NCI-H146 treated with DMSO at 0.1 percent for 48 hours (cell line): ENCODE measurements around the gene LENG9.
"Not testable (repeated sequence)": the region's sequence is repeated elsewhere in the genome, so short reads cannot be mapped to it uniquely, and the experiment has no call there.

ENCODE experiments used
- DNase-seq: peaks from one replicate; lab custom pipeline; 2025; ENCODE audit not compliant: unreplicated experiment; lab: John Stamatoyannopoulos, UW

Gene LENG9

DNA sequence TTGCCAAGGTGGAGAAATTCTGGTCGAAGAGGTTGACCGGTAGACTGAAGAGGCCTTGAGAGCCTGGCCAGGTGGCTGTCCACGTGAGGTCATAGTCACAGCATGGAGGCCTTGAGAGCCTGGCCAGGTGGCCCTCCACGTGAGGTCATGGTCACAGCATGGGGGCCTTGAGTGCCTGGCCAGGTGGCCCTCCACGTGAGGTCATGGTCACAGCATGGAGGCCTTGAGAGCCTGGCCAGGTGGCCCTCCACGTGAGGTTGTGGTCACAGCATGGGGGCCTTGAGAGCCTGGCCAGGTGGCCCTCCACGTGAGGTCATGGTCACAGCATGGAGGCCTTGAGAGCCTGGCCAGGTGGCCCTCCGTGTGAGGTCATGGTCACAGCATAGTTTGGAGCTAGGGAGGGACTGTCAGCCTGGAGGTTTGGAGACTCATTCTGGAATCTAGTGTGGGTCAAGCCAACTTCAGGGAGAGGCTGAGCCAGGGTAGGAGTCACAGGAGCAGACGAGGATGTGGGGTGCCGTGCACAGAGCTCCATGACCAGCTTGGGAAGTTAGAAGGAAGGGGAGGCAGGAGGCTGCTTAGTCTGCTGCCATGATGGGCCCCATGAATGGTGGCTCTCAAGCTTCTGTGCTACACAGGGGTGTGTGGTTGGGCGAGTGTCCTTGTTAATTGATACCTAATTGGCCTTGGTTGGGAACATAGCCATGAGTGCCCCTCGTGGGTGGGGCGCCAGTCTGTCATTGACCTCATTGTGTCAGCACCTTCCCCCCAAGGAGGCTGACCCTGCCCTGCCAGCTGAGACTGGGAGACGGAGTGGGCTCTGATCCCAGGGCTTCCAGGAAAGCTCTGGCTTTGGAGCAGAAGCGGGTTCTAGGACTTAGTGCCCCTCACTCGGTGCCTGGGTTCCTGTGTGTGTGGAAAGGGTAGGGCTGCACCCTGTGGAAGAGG is 4.0 kb downstream of the LENG9 start:
- DNase-seq: peak; percentile 48

DNA sequence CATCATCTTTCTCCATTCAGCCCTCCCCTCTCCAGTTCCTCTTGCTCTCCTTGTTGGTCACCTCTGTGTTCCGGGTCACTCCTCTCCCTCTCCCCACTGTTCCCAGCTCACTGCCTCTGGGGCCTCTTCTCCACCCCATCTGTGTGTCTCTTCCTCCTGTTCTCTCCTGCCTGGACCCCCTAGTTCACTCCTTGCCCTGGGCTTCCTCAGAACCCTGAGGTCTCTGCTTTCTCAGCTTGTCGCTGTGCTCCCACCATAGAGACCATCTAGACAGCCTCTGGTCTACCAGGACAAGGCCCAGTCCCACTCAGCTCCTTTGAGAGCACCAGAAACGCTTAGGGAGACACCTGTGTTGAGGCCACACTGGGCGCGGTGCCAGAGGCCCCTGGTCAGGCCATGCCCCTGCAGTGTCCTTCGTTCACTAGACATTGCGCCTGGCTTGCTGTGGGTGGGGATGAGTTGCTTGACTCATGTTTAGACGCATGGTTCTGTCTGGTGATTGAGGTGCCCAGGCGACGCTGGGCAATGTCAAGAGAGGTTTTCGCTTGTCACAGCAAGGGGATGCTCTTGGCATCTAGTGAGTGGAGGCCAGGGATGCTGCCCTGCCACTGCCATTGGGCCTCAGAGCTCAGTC is 4.8 kb downstream of the LENG9 start:
- DNase-seq: no peak

DNA sequence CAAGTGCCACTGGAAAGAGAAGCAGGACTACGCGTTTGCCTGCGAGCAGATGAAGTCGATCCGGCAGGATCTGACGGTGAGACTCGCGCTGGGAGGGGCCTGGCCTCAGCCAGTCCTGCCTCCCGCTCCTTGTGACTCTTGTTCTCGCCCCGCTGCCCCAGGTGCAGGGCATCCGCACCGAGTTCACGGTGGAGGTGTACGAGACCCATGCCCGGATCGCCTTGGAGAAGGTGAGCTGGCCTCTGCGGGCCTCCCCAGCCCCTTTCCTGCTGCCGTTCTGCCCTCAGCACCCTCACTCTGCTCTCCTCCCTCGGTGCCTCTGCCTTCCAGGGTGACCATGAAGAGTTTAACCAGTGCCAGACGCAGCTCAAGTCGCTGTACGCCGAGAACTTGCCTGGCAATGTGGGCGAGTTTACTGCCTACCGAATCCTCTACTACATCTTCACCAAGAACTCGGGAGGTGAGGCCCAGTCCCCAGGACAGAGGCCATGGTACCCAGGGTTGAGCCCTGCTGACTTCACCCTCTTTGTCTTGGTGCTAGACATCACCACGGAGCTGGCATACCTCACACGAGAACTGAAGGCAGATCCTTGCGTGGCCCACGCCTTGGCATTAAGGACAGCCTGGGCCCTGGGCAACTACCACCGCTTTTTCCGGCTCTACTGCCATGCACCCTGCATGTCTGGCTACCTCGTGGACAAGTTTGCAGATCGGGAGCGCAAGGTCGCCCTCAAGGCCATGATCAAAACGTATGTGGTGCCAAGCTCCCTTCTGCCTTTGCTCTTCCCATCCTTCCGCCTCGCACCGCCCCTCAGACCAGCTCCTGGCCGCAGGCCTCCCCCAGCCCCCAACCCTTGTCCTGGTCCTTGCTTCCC is 5.6 kb downstream of the LENG9 start:
- DNase-seq: no peak

DNA sequence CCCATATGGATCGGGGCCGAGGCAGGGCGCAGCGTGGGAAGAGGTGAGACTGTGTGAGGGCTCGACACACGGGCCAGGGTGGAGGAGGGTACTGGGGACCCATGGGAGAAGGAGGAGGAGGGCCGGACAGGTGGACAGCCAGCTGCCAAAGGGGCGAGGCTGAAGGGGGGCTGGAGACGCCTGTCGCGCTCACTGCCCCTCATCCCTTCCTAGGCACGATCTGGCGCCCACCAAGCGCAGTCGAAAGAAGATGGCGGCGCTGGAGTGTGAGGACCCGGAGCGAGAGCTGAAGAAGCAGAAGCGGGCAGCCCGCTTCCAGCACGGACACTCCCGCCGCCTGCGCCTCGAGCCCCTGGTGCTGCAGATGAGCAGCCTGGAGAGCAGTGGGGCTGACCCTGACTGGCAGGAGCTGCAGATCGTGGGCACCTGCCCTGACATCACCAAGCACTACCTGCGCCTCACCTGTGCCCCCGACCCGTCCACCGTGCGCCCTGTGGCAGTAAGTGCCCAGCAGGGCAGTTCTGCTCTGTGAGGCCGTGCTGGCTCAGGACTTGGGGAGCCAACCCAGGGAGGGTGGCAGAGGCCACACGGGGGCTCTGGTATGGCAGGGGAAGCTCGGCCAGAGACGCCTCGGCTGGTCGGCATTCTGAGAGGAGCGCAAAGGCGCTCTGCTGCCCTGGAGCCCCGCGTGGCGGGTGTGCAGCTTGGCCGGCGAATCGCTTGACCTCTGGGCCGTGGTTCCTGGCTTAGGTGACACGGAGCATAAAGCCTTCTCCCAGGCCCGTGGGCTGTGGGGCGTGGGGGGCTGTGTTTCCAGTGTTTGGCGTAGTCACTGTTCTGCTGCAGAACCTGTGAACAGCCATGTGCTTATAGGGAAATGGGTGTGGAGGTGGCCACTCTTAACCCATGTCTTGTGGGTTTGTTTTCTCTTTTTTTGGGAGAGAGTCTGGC is 6.9 kb downstream of the LENG9 start:
- no peak for DNase-seq

DNA sequence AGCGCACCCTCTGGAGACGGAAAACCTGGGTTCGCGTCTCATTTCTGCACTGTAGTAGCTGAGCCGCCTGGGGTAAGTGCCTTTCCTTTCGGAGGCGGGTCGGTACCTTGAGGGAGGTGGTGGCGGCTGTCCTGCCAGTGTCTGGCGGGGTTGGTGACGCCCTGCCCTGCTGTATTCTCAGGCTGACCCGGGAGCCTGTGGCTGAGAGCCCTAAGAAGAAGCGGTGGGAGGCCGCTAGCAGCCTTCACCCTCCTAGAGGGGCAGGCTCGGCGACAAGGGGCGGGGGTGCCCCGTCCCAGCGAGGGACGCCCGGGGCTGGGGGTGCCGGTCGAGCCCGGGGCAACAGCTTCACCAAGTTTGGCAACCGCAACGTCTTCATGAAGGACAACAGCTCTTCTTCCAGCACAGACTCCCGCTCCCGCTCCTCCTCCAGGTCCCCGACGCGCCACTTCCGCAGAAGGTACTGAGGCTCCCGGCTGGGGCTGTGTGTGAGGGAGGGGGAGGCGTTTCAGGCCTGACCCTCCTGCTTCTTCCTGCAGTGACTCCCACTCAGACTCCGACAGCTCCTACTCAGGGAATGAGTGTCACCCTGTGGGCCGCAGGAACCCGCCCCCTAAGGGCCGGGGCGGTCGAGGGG is 7.7 kb downstream of the LENG9 start:
- DNase-seq: no peak

DNA sequence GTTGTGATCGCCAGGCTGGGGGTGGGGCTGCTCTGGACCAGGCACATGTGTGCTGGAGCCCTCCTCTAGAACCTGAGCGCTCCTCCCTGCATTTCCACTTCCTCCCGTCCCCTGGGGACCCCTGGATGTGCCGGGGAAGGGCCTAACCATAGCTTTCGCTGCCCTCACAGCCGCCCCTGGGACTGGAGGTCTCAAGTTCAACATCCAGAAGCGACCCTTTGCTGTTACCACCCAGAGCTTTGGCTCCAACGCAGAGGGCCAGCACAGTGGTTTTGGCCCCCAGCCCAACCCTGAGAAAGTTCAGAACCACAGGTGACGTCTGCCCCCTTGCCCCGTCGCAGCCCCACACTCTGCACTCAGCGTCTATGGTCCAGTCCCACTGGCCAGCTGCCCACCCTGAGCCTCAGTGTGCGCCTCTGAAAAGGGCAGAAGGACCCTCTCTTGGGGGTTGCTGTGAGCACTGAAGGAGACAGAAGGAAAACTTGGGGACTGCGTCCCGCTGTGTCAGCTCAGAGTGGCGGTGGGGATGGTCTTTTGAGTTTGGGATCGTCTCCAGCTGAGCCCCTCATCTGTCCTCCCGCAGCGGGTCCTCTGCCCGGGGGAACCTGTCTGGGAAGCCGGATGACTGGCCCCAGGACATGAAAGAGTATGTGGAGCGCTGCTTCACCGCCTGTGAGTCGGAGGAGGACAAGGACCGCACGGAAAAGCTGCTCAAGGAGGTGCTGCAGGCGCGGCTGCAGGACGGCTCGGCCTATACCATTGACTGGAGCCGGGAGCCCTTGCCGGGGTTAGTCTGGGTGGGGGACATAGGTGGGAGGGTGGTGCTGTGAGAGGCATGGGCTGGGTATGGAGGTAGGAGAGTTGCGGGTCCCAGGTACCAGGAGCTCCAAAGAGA is 8.6 kb downstream of the LENG9 start:
- no peak for DNase-seq

DNA sequence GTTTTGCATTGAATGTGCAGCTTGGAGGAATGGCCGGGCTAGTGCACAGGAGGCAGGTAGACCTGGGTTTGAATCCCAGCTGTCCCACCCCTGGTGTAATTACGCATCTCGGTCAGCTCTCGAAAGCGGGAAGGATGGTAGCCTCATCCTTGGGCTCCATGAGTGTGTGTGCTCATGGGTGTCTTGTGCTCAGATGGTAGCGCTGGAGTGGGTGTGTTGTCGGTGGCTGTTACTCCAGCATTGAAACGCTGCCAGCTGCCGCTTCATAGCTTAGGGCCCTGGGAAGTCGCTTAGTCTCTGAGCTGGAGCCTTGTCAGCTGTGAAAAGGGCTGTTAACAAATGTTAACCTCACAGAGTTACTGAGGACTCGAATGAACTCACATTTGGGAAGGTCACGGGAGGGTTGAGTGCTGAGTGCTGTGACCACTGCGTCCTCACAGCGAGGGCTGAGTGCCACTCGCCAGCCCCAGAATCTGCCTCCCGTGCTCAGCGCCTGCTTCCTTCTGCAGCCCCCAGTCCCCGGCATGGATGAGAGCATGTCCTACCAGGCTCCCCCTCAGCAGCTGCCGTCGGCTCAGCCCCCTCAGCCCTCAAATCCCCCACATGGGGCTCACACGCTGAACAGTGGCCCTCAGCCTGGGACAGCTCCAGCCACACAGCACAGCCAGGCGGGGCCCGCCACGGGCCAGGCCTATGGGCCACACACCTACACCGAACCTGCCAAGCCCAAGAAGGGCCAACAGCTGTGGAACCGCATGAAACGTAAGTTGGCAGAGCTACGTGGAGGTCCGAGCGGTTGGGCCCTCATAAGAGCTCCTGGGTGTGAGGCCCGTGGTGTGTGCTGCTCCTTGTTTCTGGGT is 9.4 kb downstream of the LENG9 start:
- DNase-seq: no peak

DNA sequence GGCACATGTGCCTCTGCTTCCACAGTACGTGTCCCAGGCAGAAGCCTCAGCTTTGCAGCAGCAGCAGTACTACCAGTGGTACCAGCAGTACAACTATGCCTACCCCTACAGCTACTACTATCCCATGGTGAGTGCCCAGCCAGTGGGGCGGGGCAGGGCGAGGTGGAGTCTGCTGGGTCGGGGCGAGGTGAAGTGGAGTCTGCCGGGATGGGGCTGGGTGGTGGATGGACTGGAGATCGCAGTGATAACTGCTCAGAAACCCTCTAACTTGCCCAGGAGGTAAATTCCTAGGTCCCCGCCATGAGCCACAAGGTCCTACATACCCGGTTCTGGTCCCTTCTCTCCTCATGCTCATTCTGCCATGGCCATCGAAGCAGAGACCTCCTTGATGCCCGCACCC is 11.0 kb downstream of the LENG9 start:
- DNase-seq: no peak

DNA sequence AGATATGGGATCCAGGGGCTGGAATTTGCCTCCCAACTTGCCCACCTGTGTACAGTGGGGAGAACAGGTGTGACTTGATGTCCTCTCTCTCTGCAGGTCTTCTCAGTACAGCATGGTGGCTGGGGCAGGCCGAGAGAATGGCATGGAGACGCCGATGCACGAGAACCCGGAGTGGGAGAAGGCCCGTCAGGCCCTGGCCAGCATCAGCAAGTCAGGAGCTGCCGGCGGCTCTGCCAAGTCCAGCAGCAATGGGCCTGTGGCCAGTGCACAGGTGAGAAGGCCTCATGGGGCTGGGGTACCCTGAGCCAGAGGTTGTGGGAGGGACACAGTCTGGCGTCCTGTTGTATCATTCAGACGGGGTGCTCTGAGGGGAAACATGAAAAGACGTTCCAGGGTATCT is 11.6 kb downstream of the LENG9 start:
- no peak for DNase-seq

DNA sequence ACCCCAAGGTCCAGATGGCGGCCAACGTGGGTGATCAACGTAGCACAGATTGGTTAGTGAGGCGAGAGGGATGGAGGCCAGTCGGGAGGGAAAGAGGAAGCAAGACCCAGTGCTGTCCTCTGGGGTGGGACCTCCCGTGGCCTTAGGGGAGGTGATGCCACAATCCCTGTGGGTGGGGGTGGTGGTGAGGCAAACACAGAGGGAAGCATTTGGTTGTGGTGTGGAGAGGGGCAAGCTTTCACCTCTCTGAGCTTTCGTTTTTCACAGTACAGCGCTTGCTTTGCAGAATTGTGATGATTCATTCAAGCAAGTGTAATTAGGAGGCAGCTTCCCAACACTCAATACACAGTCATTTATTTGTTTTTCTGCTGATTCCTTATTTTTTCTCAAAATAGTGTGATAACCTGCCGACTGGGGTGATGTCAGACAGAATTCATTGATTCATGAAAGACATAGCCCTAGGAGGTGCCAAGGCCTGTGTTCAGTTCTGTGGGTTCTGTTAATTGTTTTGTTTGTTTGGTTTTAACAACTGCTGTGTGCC is 12.2 kb downstream of the LENG9 start:
- no peak for DNase-seq

DNA sequence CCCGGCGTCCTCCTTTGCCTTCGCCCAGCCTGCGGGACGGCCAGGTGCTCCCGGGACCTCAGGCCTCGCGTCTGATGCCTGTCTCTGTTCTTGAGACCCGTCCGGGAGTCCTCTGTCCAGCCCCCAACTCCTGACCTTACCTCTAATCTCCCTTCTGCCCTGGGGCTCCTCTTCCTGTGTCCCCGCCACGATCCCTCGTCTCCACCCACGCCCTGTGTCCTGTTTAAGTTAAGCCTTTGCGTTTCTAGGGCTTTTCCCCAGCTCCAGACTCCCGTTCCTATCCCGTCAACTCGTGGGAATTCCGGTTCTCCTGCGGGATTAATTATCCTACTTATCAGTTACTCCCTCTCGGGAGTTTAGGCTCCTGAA is 13.9 kb downstream of the LENG9 start:
- no peak for DNase-seq

DNA sequence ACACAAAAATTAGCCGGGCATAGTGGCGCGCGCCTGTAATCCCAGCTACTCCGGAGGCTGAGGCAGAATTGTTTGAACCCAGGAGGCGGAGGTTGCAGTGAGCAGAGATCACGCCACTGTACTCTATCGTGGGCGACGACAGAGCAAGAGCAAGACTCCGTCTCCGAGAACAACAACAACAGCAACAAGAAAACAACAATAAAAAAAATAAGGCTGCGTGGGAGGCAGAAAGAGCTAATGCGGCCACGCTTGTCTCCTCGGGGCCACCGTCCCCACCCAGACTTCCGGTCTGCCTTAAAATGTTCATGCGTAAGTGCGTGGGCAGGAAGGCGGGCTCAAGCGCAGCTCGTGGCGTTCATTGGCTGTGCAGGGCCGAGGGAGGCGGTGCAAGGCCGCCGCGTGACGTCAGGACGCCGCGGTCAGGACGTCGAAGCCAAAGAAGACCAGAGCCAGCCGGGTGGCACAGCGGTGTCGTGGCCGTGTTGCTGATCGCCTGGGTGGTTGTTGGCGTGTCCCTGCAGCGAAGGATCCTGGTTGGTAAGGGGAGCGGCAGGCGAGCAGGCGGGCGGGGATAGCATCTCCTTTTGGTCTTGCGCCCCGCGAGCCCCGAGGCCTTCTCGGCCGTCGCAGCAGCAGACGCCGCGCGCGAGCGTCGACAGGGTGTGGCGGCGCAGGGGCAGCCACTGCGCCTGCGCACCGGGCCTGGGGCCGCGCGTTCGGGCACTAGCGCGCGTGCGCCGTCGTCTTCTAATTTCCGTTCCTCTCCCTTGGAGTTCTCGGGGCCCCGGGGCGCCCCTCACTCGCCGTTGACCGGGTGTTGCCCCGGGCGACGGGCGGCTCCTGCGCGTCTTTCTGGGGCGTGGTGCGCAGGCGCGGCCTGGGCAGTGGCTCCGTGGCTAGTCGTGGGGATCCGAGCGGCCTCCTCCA is 14.5 kb downstream of the LENG9 start, which contains the start of gene LENG8:
Gene LENG8, plus strand, starts transcription at position 426 of the 927 bp plus-strand sequence. CDS start 2,146 bp downstream, outside the sequence.
- peak; percentile 96 for DNase-seq

DNA sequence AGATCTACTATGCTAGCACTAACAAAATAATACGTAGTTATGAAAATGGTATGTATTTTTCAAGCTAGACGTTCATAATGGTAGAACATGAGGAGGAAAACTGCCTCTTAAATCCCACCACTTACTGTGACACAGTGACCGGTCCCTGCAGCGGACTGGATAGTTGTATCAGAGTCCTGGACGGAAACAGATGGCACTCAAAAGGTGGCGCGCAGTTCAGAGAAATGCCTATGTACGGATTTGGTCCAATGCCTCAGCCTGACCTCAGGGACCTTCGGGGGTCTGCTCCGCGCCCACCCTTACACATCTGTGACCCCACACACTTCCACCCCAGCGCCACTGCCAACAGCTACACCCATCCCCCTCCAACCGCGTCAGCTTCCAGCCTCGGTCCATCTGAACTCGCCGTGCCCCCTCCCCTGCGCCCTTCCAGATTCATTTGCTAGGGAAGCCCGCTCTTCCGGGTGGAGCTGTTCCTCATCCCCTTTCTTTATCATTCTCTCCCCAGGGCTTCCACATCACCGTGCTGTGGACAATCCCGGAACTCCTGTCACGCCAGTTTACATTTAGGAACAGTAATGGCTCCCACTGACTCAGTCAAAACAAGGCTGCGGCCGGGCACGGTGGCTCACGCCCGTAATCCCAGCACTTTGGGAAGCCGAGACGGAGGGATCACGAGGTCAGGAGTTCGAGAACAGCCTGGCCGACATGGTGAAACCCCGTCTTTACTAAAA is 15.4 kb downstream of the LENG9 start:
- DNase-seq: no peak

DNA sequence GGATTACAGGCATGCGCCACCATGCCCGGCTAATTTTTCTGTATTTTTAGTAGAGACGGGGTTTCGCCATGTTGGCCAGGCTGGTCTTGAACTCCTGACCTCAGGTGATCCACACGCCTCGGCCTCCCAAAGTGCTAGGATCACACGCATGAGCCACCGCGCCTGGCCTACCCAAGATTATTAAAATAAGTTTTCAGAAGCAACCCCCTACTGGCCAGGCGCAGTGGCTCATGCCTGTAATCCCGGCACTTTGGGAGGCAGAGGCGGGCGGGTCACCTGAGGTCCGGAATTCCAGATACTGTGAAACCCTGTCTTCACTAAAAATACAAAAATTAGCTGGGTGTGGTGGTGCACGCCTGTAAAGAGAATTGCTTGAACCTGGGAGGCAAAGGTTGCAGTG is 17.2 kb downstream of the LENG9 start:
- DNase-seq: not testable (repeated sequence)

DNA sequence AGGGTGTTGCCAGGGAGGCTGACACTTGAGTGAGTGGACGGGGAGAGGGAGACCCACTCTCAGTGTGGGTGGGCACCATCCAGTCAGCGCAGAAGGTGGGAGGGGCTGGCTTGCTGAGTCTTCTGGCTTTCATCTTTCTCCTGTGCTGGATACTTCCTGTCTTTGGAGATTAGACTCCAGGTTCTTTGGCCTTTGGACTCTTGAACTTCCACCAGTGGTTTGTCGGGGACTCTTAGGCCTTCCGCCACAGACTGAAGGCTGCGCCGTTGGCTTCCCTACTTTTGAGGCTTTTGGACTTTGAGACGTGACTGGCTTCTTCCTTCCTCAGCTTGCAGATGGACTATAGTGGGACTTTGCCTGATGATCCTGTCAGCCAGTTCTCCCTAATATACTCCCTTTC is 18.8 kb downstream of the LENG9 start:
- no peak for DNase-seq

DNA sequence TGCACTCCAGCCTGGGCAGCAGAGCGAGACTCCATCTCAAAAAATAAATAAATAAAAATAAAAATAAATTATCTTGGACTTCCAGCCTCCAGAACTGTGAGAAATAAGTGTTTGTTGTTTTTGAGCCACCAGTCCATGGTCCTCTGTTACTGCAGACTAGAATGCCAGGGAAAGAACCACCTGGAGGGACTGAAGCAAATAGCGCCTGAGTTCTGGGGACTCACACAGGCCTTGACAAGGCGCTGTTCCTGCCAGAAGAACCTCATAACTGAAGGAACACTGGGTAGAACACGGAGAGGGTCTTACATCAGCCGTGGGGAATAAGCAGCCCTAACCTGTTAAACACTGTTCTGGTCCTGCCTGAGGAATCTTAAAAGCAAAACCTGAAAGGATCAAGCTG is 22.9 kb downstream of the LENG9 start:
- no peak for DNase-seq
